Measurements from ENCODE around the gene GFER.
"Not testable (repeated sequence)": the region's sequence is repeated elsewhere in the genome, so short reads cannot be mapped to it uniquely, and the experiment has no call there.

GFER gene

GRCh38 chr16:2022723-2023091 is 38.7 kb downstream of the GFER start:
- DNase-seq (ENCODE audit: extremely low spot score, insufficient read length, low read depth) (no peak), FAIRE-seq (no peak)

GRCh38 chr16:2023092-2024031 is 39.4 kb downstream of the GFER start:
- FAIRE-seq (peak; percentile 95), DNase-seq (ENCODE audit: extremely low spot score, insufficient read length, low read depth) (peak; percentile 97)

DNA sequence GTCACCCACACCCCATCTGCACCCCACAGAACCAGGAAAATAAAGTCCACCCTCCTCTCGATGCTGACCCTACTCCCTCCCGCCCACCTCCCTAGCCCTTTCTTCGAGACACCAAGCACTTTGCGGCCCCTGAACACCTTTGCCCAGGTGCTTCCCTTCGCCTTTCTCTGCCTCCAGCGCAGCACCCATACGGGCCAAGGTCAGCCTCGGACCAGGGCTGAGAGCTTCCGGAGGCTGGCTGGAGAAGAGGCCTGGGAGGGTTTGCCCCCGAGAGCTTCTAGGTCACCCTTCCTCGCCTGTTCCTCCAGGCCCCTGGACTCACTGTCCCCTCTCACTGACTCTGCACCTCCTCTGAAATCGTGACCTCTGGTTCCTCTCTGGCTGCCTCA is 40.0 kb downstream of the GFER start:
- no peak for FAIRE-seq

GRCh38 chr16:2025251-2025650 is 41.3 kb downstream of the GFER start:
- no peak for FAIRE-seq
- DNase-seq (ENCODE audit: extremely low spot score, insufficient read length, low read depth) = no peak

More for the DNA sequence above, 40.0 kb downstream of the GFER start:
- no peak for DNase-seq (ENCODE audit: extremely low spot score, insufficient read length, low read depth)

DNA sequence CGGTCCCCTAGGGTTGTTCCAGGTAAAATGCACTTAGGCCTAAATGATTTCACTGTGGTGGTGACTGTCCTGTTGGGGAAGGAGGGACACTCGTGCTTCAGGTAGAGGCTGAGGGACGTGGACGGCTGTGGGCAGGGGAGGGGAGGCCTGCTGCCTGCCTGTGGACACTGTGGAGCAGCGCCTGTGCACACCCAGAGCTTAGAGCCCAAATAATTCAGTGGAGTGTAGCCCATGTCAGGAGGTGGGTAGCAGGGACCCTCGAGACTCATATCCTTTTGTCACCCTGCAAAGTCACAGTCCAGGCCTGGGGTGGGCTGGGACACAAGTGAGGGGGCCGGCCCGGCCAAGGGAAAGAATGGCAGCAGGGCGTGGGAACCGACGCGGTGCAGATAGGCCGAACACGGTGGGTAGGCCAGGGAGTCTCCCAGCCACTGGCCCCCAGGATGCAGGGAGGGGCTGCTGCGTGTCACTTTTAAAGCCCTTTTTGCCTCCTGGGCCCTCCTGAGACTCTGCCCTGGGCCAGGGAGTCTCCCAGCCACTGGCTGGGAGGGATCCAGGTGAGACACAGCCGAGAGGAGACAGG is 42.0 kb downstream of the GFER start:
- FAIRE-seq = no peak

DNA sequence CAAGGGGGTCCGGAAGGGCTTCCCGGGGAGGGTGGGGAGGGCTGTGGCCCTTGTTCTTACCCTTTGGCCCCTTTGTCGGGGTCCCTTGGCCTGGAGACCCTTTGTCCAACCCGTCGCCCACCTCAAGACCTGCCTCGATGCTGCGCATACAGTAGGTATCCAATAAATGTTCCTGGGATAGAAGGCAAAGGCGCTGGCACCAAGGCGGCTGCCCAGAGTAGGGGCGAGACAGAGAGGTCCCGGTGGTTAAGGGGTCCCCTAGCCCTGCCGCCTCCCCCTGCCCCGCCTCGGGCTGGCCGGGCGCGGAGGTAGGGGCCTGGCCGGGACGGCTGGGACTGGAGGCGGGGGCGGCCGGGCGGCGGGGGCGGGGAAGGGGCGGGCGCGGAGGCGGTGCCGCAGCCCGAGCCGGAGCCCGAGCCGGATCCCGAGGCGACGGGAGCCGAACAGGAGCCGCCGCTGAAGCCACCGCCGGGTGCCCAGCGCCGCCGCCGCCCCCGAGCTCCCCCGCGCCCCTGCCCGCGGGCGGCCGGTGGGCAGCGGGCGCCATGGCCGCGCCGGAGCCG is 42.5 kb downstream of the GFER start, which contains the start of gene NHERF2:
NHERF2 (plus strand) TSS at position 442 of the 563 bp plus-strand sequence; CDS start at position 546, 104 bp downstream.
- DNase-seq (ENCODE audit: extremely low spot score, insufficient read length, low read depth) (no peak), FAIRE-seq (no peak)

More for the DNA sequence above, 42.0 kb downstream of the GFER start:
- no peak for DNase-seq (ENCODE audit: extremely low spot score, insufficient read length, low read depth)

DNA sequence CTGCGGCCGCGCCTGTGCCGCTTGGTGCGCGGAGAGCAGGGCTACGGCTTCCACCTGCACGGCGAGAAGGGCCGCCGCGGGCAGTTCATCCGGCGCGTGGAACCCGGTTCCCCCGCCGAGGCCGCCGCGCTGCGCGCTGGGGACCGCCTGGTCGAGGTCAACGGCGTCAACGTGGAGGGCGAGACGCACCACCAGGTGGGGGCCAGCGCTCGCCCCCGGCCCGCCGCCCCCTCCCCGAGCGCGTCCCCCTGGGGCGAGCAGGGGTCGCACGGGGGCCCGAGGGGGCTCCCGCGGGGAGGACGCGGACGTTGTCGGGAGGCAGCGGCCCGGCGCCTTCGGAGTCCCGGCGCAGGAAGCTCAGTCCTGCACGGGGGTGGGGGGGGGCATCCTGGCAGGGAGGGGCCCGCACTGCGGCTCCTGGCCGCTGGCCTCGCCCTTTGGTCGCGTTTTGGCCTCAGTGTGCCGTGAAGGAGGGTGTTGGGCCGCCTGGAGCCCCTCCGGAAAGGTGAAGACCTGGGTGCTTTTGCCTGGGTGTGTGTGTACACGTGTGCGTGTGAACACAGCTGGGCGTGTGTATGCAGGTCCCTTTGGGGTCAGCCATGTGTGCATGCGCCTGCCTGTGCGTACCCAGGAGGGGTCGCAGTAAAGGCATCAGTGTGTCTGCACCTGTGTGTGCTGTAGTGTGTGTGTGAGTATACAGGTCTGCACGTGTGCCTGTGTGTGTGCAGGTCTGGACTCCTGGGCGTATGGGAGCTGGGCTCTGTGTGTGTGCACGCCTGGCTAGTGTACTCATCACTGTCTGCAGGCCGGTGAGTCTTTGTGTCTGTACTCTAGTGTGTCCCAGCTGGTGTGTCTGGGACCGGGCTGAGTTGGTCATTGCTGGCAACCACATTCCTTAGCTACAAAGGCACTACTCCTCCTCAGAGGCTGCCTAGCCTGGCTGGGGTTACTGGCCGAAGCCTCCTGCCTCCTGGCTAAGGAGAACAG is 43.3 kb downstream of the GFER start:
- FAIRE-seq (no peak), DNase-seq (ENCODE audit: extremely low spot score, insufficient read length, low read depth) (no peak)

- no peak for DNase-seq (ENCODE audit: extremely low spot score, insufficient read length, low read depth)
Observed at GRCh38 chr16:2028146-2028545, 44.2 kb downstream of the GFER start.

GRCh38 chr16:2028620-2029220 is 44.7 kb downstream of the GFER start:
- FAIRE-seq (no peak), DNase-seq (ENCODE audit: extremely low spot score, insufficient read length, low read depth) (no peak)

More at GRCh38 chr16:2028146-2028545, 44.2 kb downstream of the GFER start:
- FAIRE-seq = no peak

DNA sequence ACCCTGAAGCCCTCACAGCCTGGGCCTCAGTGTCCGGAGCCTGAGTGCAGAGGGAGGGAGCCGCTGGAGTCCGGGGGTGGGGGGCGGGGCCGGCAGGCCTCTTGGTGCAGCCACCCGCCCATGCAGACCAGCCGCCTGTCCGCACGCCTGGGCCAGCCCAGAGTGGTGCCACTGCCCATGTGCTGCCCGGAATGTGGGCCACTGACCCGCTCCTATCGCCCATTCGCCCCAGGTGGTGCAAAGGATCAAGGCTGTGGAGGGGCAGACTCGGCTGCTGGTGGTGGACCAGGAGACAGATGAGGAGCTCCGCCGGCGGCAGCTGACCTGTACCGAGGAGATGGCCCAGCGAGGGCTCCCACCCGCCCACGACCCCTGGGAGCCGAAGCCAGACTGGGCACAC is 45.4 kb downstream of the GFER start:
- no peak for DNase-seq (ENCODE audit: extremely low spot score, insufficient read length, low read depth)
- FAIRE-seq = no peak

- FAIRE-seq (no peak), DNase-seq (ENCODE audit: extremely low spot score, insufficient read length, low read depth) (no peak)
Observed at GRCh38 chr16:2030036-2030435, 46.0 kb downstream of the GFER start.

- DNase-seq (ENCODE audit: extremely low spot score, insufficient read length, low read depth) (no peak), FAIRE-seq (no peak)
Observed at GRCh38 chr16:2031081-2031577, 47.1 kb downstream of the GFER start.

- DNase-seq (ENCODE audit: extremely low spot score, insufficient read length, low read depth) (no peak), FAIRE-seq (no peak)
Observed at GRCh38 chr16:2032285-2033056, 48.5 kb downstream of the GFER start.

DNA sequence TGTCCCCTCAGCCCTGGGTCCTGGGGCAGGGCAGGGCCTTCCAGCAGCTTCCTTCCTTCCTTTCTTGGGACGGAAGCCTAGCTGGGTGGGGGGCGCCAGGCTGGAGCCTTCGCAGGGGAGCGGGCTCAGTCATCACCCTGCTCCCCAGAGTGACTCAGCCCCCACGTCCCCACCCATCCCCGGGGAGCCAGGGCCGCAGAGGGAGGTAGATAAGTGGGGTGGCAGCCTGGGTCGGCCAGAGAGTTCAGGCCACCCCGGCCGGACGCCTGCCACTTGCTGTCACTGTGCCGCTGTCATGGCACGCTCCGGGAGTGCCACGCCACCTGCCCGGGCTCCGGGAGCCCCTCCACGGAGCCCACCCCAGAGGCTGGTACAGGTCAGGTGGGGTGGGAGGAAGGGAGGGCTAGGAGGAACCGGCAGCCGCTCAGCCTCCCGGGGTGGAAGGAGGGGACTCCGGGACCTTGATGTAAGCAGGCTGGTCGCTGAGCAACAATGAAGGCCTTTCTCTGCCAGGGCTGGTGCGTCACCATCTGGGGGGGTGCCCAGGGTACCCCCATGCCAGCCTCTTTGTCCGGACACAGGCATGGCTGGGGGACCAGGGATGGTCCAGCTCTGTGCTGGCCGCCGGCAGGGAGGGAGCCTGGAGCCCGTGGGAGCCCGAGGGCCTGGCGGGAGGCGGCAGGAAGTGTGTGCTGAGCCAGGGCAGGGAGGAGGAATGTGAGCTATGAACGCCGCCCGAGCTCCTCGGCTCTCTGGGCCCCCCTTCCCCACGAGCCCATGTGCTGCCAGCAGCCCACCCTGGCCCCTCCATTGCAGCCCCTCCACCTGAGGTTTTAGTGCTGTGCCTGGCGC is 49.3 kb downstream of the GFER start:
- DNase-seq (ENCODE audit: extremely low spot score, insufficient read length, low read depth) (no peak), FAIRE-seq (no peak)

- not testable (repeated sequence) for FAIRE-seq; DNase-seq (ENCODE audit: extremely low spot score, insufficient read length, low read depth)
Observed at GRCh38 chr16:2033909-2034695, 50.1 kb downstream of the GFER start.

DNA sequence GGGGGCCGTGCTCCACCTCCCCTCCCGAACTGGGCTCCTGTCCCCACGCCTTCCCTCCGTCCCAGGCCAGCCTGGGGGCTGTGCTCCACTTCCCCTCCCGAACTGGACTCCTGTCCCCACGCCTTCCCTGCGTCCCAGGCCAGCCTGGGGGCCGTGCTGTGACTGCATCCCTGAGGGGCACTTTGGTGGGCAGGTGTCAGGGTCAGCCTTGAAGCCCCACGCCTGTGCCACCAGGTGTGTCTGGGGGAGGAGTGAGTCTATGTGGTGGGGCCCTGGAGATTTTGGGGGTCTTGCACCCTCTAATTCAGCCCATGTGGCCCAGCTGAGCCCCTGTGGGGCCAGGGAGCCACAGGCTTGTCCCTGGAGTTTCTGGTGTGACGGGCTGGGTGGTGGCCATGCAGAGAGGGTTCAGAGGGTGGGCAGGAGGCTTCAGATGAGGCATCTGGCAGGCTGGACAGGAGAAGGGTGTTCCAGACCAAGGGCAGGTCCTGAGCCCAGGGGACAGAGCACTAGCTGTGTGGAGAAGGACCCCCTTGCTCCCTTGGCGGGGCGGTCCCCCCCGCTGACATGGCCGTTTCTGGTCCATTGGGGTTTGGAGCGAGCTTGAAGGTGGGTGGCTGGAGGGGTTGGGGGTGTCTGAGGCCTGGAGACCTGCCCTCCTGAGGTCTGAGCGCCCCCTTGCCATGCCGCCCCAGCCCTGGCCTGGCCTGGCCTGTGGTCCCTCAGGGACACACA is 50.9 kb downstream of the GFER start:
- no peak for DNase-seq (ENCODE audit: extremely low spot score, insufficient read length, low read depth)
- no peak for FAIRE-seq

Measured in GM18507 (cell line).